SK-N-SH (cell line): ENCODE data around the gene SIGLEC9. TPM values are rescaled to one million over a fixed set of nuclear protein-coding genes. Genes with fewer than 3 reads are reported as not detected.

ENCODE experiments used
- CTCF ChIA-PET: fragments of 300-600, 350-600 bp; formaldehyde crosslinking; extraction: SDS; loops from one replicate; lab custom pipeline; 2021; lab: Yijun Ruan, JAX
- POLR2A ChIA-PET: fragments of 350-600 bp; sonication (Branson Sonifier 250); formaldehyde crosslinking; extraction: SDS; loops from one replicate; lab custom pipeline; 2020; ENCODE audit warnings: antibody characterized with exemption, inconsistent platforms; lab: Yijun Ruan, JAX
- DNase-seq: peaks from one replicate; pipeline ENCODE4 v3.0.0; 2012
- H2AFZ ChIP-seq: fragments of 200-600 bp; sonication (generic); 2 replicates; pipeline ENCODE4 v1.8.1; 2016; ENCODE audit warnings: antibody characterized with exemption, mild to moderate bottlenecking, low read depth
- H3F3A ChIP-seq: fragments of 200-600 bp; sonication (generic); replicated peaks from 2 replicates; pipeline ENCODE3; 2016; ENCODE audit warnings: antibody characterized with exemption, mild to moderate bottlenecking; ENCODE audit not compliant: insufficient read depth
- H3K27ac ChIP-seq, 2 experiments: fragments of 200-500 bp in 1 of 2; fragments of 200-600 bp in 1 of 2; sonication (Bioruptor generic) in 1 of 2; sonication (generic), shearing (Covaris generic) in 1 of 2; 2 replicates each; pipeline versions ENCODE4 v1.5.1 to v1.6.1; 2014 to 2016; ENCODE audit warnings: low read depth in 2 of 2, inconsistent platforms in 1 of 2, low read length in 1 of 2, mild to moderate bottlenecking in 1 of 2, mixed read lengths in 1 of 2
- H3K27me3 ChIP-seq: fragments of 200-600 bp; sonication (generic), shearing (Covaris generic); 2 replicates; pipeline ENCODE4 v1.6.1; 2016; ENCODE audit warnings: mixed run types; ENCODE audit not compliant: insufficient read depth
- H3K36me3 ChIP-seq, 2 experiments: fragments of 200-500 bp in 1 of 2; fragments of 200-600 bp in 1 of 2; sonication (Bioruptor generic) in 1 of 2; sonication (generic) in 1 of 2; replicated peaks in 1 of 2; 2 replicates each; pipeline versions ENCODE3 to v1.5.1; 2014 to 2016; ENCODE audit warnings: low read length in 1 of 2, mild to moderate bottlenecking in 1 of 2; ENCODE audit not compliant: insufficient read depth in 2 of 2, control insufficient read depth in 1 of 2
- H3K4me1 ChIP-seq, 2 experiments: fragments of 200-500 bp in 1 of 2; fragments of 200-600 bp in 1 of 2; sonication (Bioruptor generic) in 1 of 2; sonication (generic), shearing (Covaris generic) in 1 of 2; 2 replicates each; pipeline versions ENCODE4 v1.5.1 to v1.6.1; 2014 to 2016; ENCODE audit warnings: low read depth in 1 of 2, low read length in 1 of 2, mixed run types in 1 of 2; ENCODE audit not compliant: insufficient read depth in 2 of 2, control insufficient read depth in 1 of 2
- H3K4me2 ChIP-seq: fragments of 200-600 bp; sonication (generic), shearing (Covaris generic); 2 replicates; pipeline ENCODE4 v1.6.1; 2017; ENCODE audit warnings: mixed run types
- H3K4me3 ChIP-seq, 2 experiments: fragments of 200-500 bp in 1 of 2; fragments of 200-600 bp in 1 of 2; sonication (Bioruptor generic) in 1 of 2; sonication (generic), shearing (Covaris generic) in 1 of 2; 2 replicates each; pipeline versions ENCODE4 v1.5.1 to v1.8.1; 2014 to 2016; ENCODE audit warnings: low read depth in 2 of 2, inconsistent platforms in 1 of 2, low read length in 1 of 2, mild to moderate bottlenecking in 1 of 2, mixed read lengths in 1 of 2, moderate library complexity in 1 of 2
- H3K79me2 ChIP-seq: fragments of 200-600 bp; sonication (generic); 2 replicates; pipeline ENCODE4 v1.8.1; 2017; ENCODE audit warnings: mild to moderate bottlenecking; ENCODE audit not compliant: insufficient read depth
- H3K9ac ChIP-seq: fragments of 200-600 bp; sonication (generic); 2 replicates; pipeline ENCODE4 v1.6.1; 2017; ENCODE audit warnings: mixed run types
- H3K9me2 ChIP-seq: fragments of 200-600 bp; sonication (generic); 2 replicates; pipeline ENCODE4 v1.6.1; 2017; ENCODE audit warnings: mixed run types
- H3K9me3 ChIP-seq: fragments of 200-600 bp; sonication (generic); 2 replicates; pipeline ENCODE4 v1.6.1; 2017; ENCODE audit warnings: mixed run types, mild to moderate bottlenecking, moderate library complexity
- H4K20me1 ChIP-seq: fragments of 200-600 bp; sonication (generic); 2 replicates; pipeline ENCODE4 v1.6.1; 2017; ENCODE audit warnings: mild to moderate bottlenecking, mixed run types; ENCODE audit not compliant: insufficient read depth
- CHD2 ChIP-seq: fragments of 150-350 bp; IDR thresholded peaks from 2 replicates; pipeline ENCODE4 v1.6.1; 2018; ENCODE audit warnings: low read length; ENCODE audit not compliant: partially characterized antibody
- CTCF ChIP-seq: fragments of 200-600 bp; sonication (generic); IDR thresholded peaks from 2 replicates; pipeline ENCODE4 v1.6.1; 2017; ENCODE audit warnings: antibody characterized with exemption, mild to moderate bottlenecking, moderate library complexity
- ELF1 ChIP-seq: IDR thresholded peaks from 2 replicates; pipeline ENCODE4 v1.4.0; 2012
- FOSL2 ChIP-seq: IDR thresholded peaks from 2 replicates; pipeline ENCODE4 v1.4.0; 2012; ENCODE audit warnings: low read depth, mild to moderate bottlenecking, moderate library complexity, borderline replicate concordance
- GABPA ChIP-seq: IDR thresholded peaks from 2 replicates; pipeline ENCODE4 v1.4.0; 2012; ENCODE audit warnings: low read depth, mild to moderate bottlenecking
- JUND ChIP-seq: IDR thresholded peaks from 2 replicates; pipeline ENCODE4 v1.4.0; 2012
- MAX ChIP-seq: IDR thresholded peaks from 2 replicates; pipeline ENCODE4 v1.4.0; 2012; ENCODE audit warnings: low read depth
- MEF2A ChIP-seq: IDR thresholded peaks from 2 replicates; pipeline ENCODE4 v1.4.0; 2012; ENCODE audit warnings: low read depth, borderline replicate concordance
- NRF1 ChIP-seq: IDR thresholded peaks from 2 replicates; pipeline ENCODE4 v1.6.1; 2012; ENCODE audit warnings: low read depth, mild to moderate bottlenecking, low read length
- RCOR1 ChIP-seq: fragments of 150-350 bp; IDR thresholded peaks from 2 replicates; pipeline ENCODE4 v1.6.1; 2017; ENCODE audit warnings: antibody characterized with exemption, low read length
- REST ChIP-seq: IDR thresholded peaks from 2 replicates; pipeline ENCODE4 v1.6.1; 2012; ENCODE audit warnings: mild to moderate bottlenecking, low read depth, low read length, moderate library complexity
- SIN3A ChIP-seq: IDR thresholded peaks from 2 replicates; pipeline ENCODE4 v1.6.1; 2012; ENCODE audit warnings: low read depth, mild to moderate bottlenecking, low read length, moderate library complexity, borderline replicate concordance
- TEAD4 ChIP-seq: IDR thresholded peaks from 2 replicates; pipeline ENCODE4 v1.4.0; 2012; ENCODE audit warnings: mild to moderate bottlenecking, borderline replicate concordance; ENCODE audit not compliant: insufficient read depth
- YY1 ChIP-seq: IDR thresholded peaks from 2 replicates; pipeline ENCODE4 v1.4.0; 2012; ENCODE audit warnings: low read depth, mild to moderate bottlenecking
- ZBTB33 ChIP-seq: IDR thresholded peaks from 2 replicates; pipeline ENCODE4 v1.4.0; 2012; ENCODE audit warnings: low read depth, borderline replicate concordance
- WGBS: methylation state at CpG from one replicate; pipeline ENCODE4 v1.1.6; 2017; ENCODE audit warnings: low lambda C conversion rate; 5-methylcytosine and 5-hydroxymethylcytosine counted together
- polyA plus RNA-seq, 3 experiments: library from polyadenylated mRNA; depleted of rRNA; stranded (reverse); fragments of >200 nt; gene quantifications; 2 replicates each; pipeline ENCODE4 v1.2.3, GENCODE V29; 2012
- TF ChIP-seq, protein P1 (sequence below): IDR thresholded peaks from 2 replicates; pipeline ENCODE4; 2012

SIGLEC9 gene
- polyA plus RNA-seq, 1 of the 3 experiments (the other 2 are of a cell fraction): not detected

- ChIA-PET CTCF (interaction anchor here (0.6 kb wide), 1 partner anchor 61 kb away, joined by 3 read pairs; no protein-coding TSS in a partner anchor), POLR2A (no interaction called here)
- H3K9ac ChIP-seq: no peak overlapping the region
- H2AFZ ChIP-seq: no peak overlapping the region
- no peak overlapping the region for H3K27ac ChIP-seq
- 22% methylated on average over 5 of the region's 6 CpGs for WGBS
- DNase-seq: no peak
- no peaks in the 10 kb centered on the region for H3F3A ChIP-seq
- no peaks in the 10 kb centered on the region for H3K9me2 ChIP-seq
- TF ChIP-seq NRF1 (no peak), JUND (no peak), MAX (no peak), CHD2 (no peak), TEAD4 (no peak), FOSL2 (no peak), ZBTB33 (no peak), RCOR1 (no peak), YY1 (no peak), CTCF (no peak), MEF2A (no peak), GABPA (no peak), SIN3A (no peak), ELF1 (no peak), REST (no peak)
- TF ChIP-seq, protein P1, sequence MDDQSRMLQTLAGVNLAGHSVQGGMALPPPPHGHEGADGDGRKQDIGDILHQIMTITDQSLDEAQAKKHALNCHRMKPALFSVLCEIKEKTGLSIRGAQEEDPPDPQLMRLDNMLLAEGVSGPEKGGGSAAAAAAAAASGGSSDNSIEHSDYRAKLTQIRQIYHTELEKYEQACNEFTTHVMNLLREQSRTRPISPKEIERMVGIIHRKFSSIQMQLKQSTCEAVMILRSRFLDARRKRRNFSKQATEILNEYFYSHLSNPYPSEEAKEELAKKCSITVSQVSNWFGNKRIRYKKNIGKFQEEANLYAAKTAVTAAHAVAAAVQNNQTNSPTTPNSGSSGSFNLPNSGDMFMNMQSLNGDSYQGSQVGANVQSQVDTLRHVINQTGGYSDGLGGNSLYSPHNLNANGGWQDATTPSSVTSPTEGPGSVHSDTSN: no peak
- TF ChIP-seq, all 33 proteins: peak for 0
- Histone ChIP-seq H3K4me1 (no peaks in the 10 kb centered on the region), H3K79me2 (no peaks in the 10 kb centered on the region), H3K27me3 (peaks cover 24% of the 10 kb centered on the region; the same call in 1 of the 2 replicates), H4K20me1 (no peaks in the 10 kb centered on the region), H3K4me2 (no peak overlapping the region), H3K4me3 (no peak overlapping the region), H3K36me3 (no peaks in the 10 kb centered on the region), H3K9me3 (0 out of 2 replicates have a peak, but pooled peaks cover 5% of the 10 kb centered on the region)
These were observed 46.6 kb upstream of the SIGLEC9 start for GRCh38 chr19:51078104-51078503.
